Esophagus squamous epithelium (tissue), 4 donors: ENCODE data around the gene MYO3B.

ENCODE experiments used
- CTCF ChIP-seq, 6 experiments: fragments of 450-650 bp in 4 of 6; fragments of 200-600 bp in 2 of 6; sonication (generic) in 2 of 6; IDR thresholded peaks; one replicate each; pipeline ENCODE4 v1.5.1; 2016 to 2019; ENCODE audit warnings: antibody characterized with exemption in 6 of 6, mild to moderate bottlenecking in 4 of 6, moderate library complexity in 4 of 6
- POLR2A ChIP-seq, 4 donors: fragments of 450-650 bp; IDR thresholded peaks; one replicate each; pipeline ENCODE4 v1.6.1; 2017; ENCODE audit warnings: antibody characterized with exemption in 4 of 4, mild to moderate bottlenecking in 4 of 4, moderate library complexity in 3 of 4

GRCh38 chr2:170401187-170401586 is 223.2 kb downstream of the MYO3B start:
- TF ChIP-seq CTCF (IDR thresholded peaks at IDR 0.05) (no peak), POLR2A (IDR thresholded peaks at IDR 0.05) (no peak)
